Testis (tissue), 2 donors: Measurements from ENCODE around the gene HMCES.

Source experiments
- POLR2A ChIP-seq: fragments of 450-650 bp; IDR thresholded peaks from one replicate; pipeline ENCODE4 v1.6.1; 2017; ENCODE audit warnings: antibody characterized with exemption, mild to moderate bottlenecking, moderate library complexity
- TF ChIP-seq, protein P1 (sequence below), 3 experiments: fragments of 450-650 bp in 2 of 3; fragments of 200-600 bp in 1 of 3; sonication (generic) in 1 of 3; IDR thresholded peaks; one replicate each; pipeline ENCODE4 v1.5.1; 2016 to 2019; ENCODE audit warnings: antibody characterized with exemption in 3 of 3, mild to moderate bottlenecking in 2 of 3, moderate library complexity in 1 of 3

GRCh38 chr3:129318921-129319320 is 40.3 kb downstream of the HMCES start:
- TF ChIP-seq, protein P1, sequence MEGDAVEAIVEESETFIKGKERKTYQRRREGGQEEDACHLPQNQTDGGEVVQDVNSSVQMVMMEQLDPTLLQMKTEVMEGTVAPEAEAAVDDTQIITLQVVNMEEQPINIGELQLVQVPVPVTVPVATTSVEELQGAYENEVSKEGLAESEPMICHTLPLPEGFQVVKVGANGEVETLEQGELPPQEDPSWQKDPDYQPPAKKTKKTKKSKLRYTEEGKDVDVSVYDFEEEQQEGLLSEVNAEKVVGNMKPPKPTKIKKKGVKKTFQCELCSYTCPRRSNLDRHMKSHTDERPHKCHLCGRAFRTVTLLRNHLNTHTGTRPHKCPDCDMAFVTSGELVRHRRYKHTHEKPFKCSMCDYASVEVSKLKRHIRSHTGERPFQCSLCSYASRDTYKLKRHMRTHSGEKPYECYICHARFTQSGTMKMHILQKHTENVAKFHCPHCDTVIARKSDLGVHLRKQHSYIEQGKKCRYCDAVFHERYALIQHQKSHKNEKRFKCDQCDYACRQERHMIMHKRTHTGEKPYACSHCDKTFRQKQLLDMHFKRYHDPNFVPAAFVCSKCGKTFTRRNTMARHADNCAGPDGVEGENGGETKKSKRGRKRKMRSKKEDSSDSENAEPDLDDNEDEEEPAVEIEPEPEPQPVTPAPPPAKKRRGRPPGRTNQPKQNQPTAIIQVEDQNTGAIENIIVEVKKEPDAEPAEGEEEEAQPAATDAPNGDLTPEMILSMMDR (IDR thresholded peaks at IDR 0.05) = no peak
- no peak for TF ChIP-seq POLR2A
